K562 (cell line): Measurements from ENCODE around the gene ZNF23.

Experiments used
- CHCHD3 ChIP-seq: fragments of 250-450 bp; sonication (Bioruptor Pico); IDR thresholded peaks from 2 replicates; pipeline ENCODE4 v2.1.2; 2022; ENCODE audit warnings: mild to moderate bottlenecking
- CREB1 ChIP-seq, 2 experiments: sonication (generic) in 1 of 2; formaldehyde crosslinking in 1 of 2; IDR thresholded peaks; 2 replicates each; pipeline versions ENCODE4 v1.6.1 to v1.8.0; 2012 to 2022; ENCODE audit warnings: inconsistent platforms in 1 of 2, mild to moderate bottlenecking in 1 of 2, missing genetic modification reagents in 1 of 2, moderate library complexity in 1 of 2
- NFATC3 ChIP-seq: fragments of 450-650 bp; IDR thresholded peaks from 2 replicates; pipeline ENCODE4 v1.6.1; 2017; ENCODE audit warnings: mild to moderate bottlenecking
- TRIM28 ChIP-seq: fragments of 450-650 bp; IDR thresholded peaks from 2 replicates; pipeline ENCODE4 v1.6.1; 2017
- TF ChIP-seq, protein P1 (sequence below), 2 experiments: fragments of 450-650 bp in 1 of 2; sonication (generic) in 1 of 2; formaldehyde crosslinking; conservative IDR thresholded peaks; 2 replicates each; pipeline versions ENCODE4 v1.4.0 to v1.8.1; 2020 to 2022; ENCODE audit warnings: mild to moderate bottlenecking in 1 of 2, missing genetic modification reagents in 1 of 2

DNA sequence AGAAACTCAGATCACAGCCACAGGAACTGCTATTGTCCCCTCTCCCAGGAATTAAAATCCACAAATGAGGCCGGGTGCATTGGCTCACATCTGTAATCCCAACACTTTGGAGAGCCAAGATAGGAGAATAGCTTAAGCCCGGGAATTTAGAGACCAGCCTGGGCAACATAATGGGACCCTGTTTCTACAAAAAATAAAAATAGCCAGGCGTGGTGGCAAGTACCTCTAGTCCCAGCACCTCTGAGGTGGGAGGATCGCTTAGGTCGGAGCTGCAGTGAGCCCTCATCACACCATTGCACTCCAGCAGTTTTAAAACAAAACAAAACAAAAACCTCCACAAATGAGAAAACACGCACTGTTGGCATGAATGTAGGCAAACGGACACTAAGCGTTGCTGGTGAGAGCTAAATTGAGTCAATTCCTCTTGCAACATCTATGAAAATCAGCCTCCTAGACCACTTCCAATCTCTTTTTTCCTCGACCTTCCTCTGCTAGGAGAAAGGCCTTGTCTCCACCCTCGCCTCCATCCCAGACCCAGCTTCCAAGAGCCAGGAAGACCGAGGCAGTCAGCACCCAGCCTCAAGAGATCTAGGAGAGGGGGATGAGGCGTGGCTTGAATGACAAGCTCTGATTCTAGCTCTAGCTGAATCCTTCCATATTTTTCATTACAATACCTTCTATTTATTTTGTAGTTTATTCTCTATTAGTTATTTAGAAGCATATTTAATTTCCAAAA, 35.0 kb downstream of the ZNF23 start:
- no peak for TF ChIP-seq CHCHD3 (CRISPR knock-in tag)
- TF ChIP-seq, protein P1, sequence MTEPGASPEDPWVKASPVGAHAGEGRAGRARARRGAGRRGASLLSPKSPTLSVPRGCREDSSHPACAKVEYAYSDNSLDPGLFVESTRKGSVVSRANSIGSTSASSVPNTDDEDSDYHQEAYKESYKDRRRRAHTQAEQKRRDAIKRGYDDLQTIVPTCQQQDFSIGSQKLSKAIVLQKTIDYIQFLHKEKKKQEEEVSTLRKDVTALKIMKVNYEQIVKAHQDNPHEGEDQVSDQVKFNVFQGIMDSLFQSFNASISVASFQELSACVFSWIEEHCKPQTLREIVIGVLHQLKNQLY (CRISPR knock-in tag; conservative IDR thresholded peaks at IDR 0.05), result no peak
- no peak for TF ChIP-seq TRIM28
- no peak for TF ChIP-seq NFATC3
- TF ChIP-seq CREB1 (IDR thresholded peaks at IDR 0.05), result no peak
- TF ChIP-seq CREB1 (CRISPR knock-in tag; IDR thresholded peaks at IDR 0.05), result no peak
